ENCODE results near the gene FSTL4.

DNA sequence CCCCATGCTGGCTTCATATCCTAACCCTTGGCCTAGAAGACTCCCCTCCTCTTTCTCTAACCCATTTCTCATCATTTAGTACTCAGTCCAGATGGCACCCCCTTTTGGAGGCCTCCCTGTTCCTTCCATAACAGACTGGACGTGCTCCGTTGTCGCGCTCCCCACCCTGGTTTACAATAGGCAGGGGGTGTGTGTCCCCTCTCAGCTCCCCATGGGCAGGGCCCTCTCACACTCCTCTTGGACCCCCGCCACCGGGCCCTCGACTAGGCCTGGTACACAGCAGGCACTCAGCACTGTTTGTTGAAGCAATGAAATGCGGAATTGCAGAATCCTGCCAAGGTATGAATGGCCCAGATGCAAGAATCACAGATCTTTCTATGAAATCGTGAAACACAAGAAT is 227.4 kb downstream of the FSTL4 start:
- TF ChIP-seq, protein P1, sequence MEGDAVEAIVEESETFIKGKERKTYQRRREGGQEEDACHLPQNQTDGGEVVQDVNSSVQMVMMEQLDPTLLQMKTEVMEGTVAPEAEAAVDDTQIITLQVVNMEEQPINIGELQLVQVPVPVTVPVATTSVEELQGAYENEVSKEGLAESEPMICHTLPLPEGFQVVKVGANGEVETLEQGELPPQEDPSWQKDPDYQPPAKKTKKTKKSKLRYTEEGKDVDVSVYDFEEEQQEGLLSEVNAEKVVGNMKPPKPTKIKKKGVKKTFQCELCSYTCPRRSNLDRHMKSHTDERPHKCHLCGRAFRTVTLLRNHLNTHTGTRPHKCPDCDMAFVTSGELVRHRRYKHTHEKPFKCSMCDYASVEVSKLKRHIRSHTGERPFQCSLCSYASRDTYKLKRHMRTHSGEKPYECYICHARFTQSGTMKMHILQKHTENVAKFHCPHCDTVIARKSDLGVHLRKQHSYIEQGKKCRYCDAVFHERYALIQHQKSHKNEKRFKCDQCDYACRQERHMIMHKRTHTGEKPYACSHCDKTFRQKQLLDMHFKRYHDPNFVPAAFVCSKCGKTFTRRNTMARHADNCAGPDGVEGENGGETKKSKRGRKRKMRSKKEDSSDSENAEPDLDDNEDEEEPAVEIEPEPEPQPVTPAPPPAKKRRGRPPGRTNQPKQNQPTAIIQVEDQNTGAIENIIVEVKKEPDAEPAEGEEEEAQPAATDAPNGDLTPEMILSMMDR (IDR thresholded peaks at IDR 0.05; ENCODE audit: poor library complexity) = no peak
- TF ChIP-seq EZH2 (IDR thresholded peaks at IDR 0.05; ENCODE audit: borderline replicate concordance) = no peak
